ENCODE results near the gene SLC1A4. TPM values are rescaled to one million over a fixed set of nuclear protein-coding genes. Genes with fewer than 3 reads are reported as not detected.
A peak's percentile ranks its signal among the peaks of the same experiment; 100 is the strongest.

Gene SLC1A4
- total and polyA plus RNA-seq, 2 of the 4 experiments (the other 2 are of a cell fraction): 6.8 to 8.1 TPM

DNA sequence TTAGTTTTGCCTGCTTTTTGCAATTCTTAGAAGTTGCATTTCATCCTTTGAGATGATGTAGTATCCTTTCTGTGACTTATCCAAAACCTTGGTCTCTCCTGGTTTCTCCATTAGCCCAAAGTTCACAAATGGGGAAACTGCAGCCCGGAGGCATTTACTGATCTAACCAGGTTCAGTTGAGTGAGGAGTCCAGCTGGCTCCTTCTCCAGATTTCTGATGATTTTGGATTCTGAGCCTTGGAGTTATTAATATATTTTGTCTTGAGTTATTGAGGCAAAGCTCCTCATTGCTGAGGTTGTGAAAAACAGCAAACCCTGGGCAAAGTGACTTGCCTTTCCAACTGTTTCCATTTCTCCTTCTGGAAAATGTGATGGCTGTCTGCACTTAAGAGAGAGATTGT, 1.7 kb downstream of the SLC1A4 start:
- Histone ChIP-seq H3K14ac (replicated peaks; ENCODE audit: low read depth, low read length) (no peak overlapping the region), H4K5ac (ENCODE audit: low read depth, low read length) (no peak overlapping the region), H2BK15ac (ENCODE audit: low read depth, low read length) (no peak overlapping the region), H3K4me2 (ENCODE audit: low read depth, low read length) (peak overlapping the region; percentile 84), H2BK20ac (ENCODE audit: low read depth, low read length) (no peak overlapping the region), H4K91ac (ENCODE audit: insufficient read depth, low read depth, low read length) (no peak overlapping the region), H3K9me1 (ENCODE audit: insufficient read depth, low read length) (peaks cover 4% of the 10 kb centered on the region), H3K18ac (ENCODE audit: low read depth, low read length) (no peak overlapping the region), H2BK5ac (ENCODE audit: low read depth, low read length, poor library complexity, severe bottlenecking) (no peak overlapping the region), H2AFZ (replicated peaks; ENCODE audit: low read length, poor library complexity) (no peak overlapping the region), H3K79me1 (ENCODE audit: low read depth in 1 of 2, low read length in 2 of 2) (peaks cover 36 to 57% of the 10 kb centered on the region in 2 experiments; a peak in 3 of 4 replicates), H3K56ac (ENCODE audit: extremely low read depth, insufficient read depth, low read length) (no peak overlapping the region), H3K4me1 (ENCODE audit: control insufficient read depth, insufficient read depth, low read length) (peaks cover 10% of the 10 kb centered on the region), H2AK9ac (replicated peaks; ENCODE audit: low read depth, low read length, poor library complexity) (no peak overlapping the region), H3K9me3 (ENCODE audit: control insufficient read depth, insufficient read depth, low read length) (no peaks in the 10 kb centered on the region), H3K36me3 (ENCODE audit: control insufficient read depth, insufficient read depth, low read length) (no peaks in the 10 kb centered on the region), H3K27ac (ENCODE audit: insufficient read depth, low read length) (no peak overlapping the region), H4K20me1 (ENCODE audit: insufficient read depth, low read length) (peaks cover 23% of the 10 kb centered on the region; the same call in 1 of the 2 replicates), H3K23ac (ENCODE audit: low read depth, low read length) (peak overlapping the region; percentile 23; the same call in 1 of the 2 replicates), H3K27me3 (ENCODE audit: control insufficient read depth, insufficient read depth, low read length) (no peaks in the 10 kb centered on the region), H2AK5ac (ENCODE audit: low read depth, low read length) (no peak overlapping the region), H3K4me3 (ENCODE audit: insufficient read depth, low read depth, low read length) (peak overlapping the region; percentile 78; the same call in 1 of the 2 replicates), H4K8ac (ENCODE audit: low read depth in 2 of 2, low read length in 2 of 2) (no peak overlapping the region), H2BK120ac (ENCODE audit: low read depth, low read length) (no peak overlapping the region), H3K4ac (ENCODE audit: low read depth, low read length) (no peak overlapping the region), H3K9ac (ENCODE audit: low read depth, low read length) (peak overlapping the region; percentile 24; the same call in 1 of the 2 replicates)
- in situ Hi-C loops (cut with MboI; ENCODE audit: low sequenced_read_pairs): no loop called here
- no TSS peak for BruUV-seq (replicated peaks)
- no peak for TF ChIP-seq NFE2L2 (IDR thresholded peaks at IDR 0.05; ENCODE audit: low read depth, low read length)
- TF ChIP-seq USF2 (IDR thresholded peaks at IDR 0.05; ENCODE audit: low read depth, low read length): no peak
- no peak for TF ChIP-seq POLR2A (IDR thresholded peaks at IDR 0.05; ENCODE audit: low read depth, low read length)
- TF ChIP-seq BHLHE40 (IDR thresholded peaks at IDR 0.05; ENCODE audit: low read depth, low read length): no peak
- no peak for TF ChIP-seq SMC3 (IDR thresholded peaks at IDR 0.05; ENCODE audit: low read depth, low read length)
- no peak for TF ChIP-seq RCOR1 (IDR thresholded peaks at IDR 0.05; ENCODE audit: insufficient replicate concordance, low read length)
- no peak for TF ChIP-seq CHD1 (IDR thresholded peaks at IDR 0.05; ENCODE audit: low read depth, low read length)
- no peak for TF ChIP-seq RAD21 (IDR thresholded peaks at IDR 0.05; ENCODE audit: low read length)
- no peak for TF ChIP-seq MXI1 (IDR thresholded peaks at IDR 0.05; ENCODE audit: borderline replicate concordance, low read depth, low read length)
- no peak for TF ChIP-seq CEBPB (IDR thresholded peaks at IDR 0.05; ENCODE audit: low read depth, low read length)
- TF ChIP-seq, protein P1, sequence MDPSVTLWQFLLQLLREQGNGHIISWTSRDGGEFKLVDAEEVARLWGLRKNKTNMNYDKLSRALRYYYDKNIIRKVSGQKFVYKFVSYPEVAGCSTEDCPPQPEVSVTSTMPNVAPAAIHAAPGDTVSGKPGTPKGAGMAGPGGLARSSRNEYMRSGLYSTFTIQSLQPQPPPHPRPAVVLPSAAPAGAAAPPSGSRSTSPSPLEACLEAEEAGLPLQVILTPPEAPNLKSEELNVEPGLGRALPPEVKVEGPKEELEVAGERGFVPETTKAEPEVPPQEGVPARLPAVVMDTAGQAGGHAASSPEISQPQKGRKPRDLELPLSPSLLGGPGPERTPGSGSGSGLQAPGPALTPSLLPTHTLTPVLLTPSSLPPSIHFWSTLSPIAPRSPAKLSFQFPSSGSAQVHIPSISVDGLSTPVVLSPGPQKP (IDR thresholded peaks at IDR 0.05; ENCODE audit: borderline replicate concordance, low read depth, low read length): no peak
- no peak for TF ChIP-seq MAFK (IDR thresholded peaks at IDR 0.05; ENCODE audit: low read depth, low read length)
- TF ChIP-seq RFX5 (IDR thresholded peaks at IDR 0.05; ENCODE audit: low read depth, low read length): no peak
- intact Hi-C loops (cut with micrococcal nuclease): loop anchor here (5.0 kb wide), 1 partner anchor 51 kb away; no protein-coding TSS in a partner anchor
- no CpG with 5 or more reads among the region's 1 CpG for WGBS, 2 experiments (ENCODE audit: extremely low coverage in 2 of 2, insufficient read length in 1 of 2)
- ChIA-PET CTCF (no interaction called here), POLR2A (ENCODE audit: unreplicated experiment) (interaction anchor here (0.9 kb wide), 1 partner anchor 9 kb away, joined by 3 read pairs; no protein-coding TSS in a partner anchor)
- DNase-seq (no peak), ATAC-seq (ENCODE audit: low read depth) (no peak)
- dilution Hi-C loops (cut with HindIII; ENCODE audit: low sequenced_read_pairs, unreplicated experiment): no loop called here

Data from IMR-90 (cell line).